HCT116 (cell line): ENCODE data around the gene GABRE. TPM values are rescaled to one million over a fixed set of nuclear protein-coding genes. Genes with fewer than 3 reads are reported as not detected.

ENCODE experiments used
- ATAC-seq: fragments of 200-7000 bp; cut with Tn5 transposase; 2 replicates; pipeline ENCODE4 v1.9.1; 2020; ENCODE audit warnings: mild to moderate bottlenecking, moderate library complexity
- BruUV-seq: library from RNA; stranded (reverse); fragments of 400-500 nt; replicated peaks from 2 replicates; lab custom pipeline; 2021; lab: Mats Ljungman, UMichigan
- CTCF ChIA-PET: fragments of 300-600 bp; sonication (Branson Sonifier 250); formaldehyde crosslinking; loops from one replicate; lab custom pipeline; 2021; ENCODE audit warnings: antibody characterized with exemption; lab: Charles Lee
- POLR2A ChIA-PET: fragments of 300-600, 350-600 bp; sonication (Branson Sonifier 250); formaldehyde crosslinking; loops from one replicate; lab custom pipeline; 2021; ENCODE audit warnings: antibody characterized with exemption; lab: Charles Lee
- RAD21 ChIA-PET, 2 experiments: fragments of 300-600 bp; sonication (Branson Sonifier 250); formaldehyde crosslinking; loops; one replicate each; lab custom pipeline; 2023; ENCODE audit warnings: low total read pairs in 2 of 2; ENCODE audit not compliant: uncharacterized antibody in 2 of 2, unreplicated experiment in 2 of 2, low non-redundant PET in 1 of 2; lab: Charles Lee
- DNase-seq: peaks from one replicate; pipeline ENCODE4 v3.0.0-alpha.2; 2010; ENCODE audit warnings: low read depth, low spot score
- H2AFZ ChIP-seq: fragments of 200-600 bp; shearing (Covaris generic), sonication (generic); 2 replicates; pipeline ENCODE4 v1.6.1; 2017; ENCODE audit warnings: low read depth, mixed run types, mixed read lengths, antibody characterized with exemption, low read length; ENCODE audit not compliant: poor library complexity, severe bottlenecking
- H3K27ac ChIP-seq: 2 replicates; pipeline ENCODE4 v1.5.1; 2012; ENCODE audit warnings: low read depth, low read length
- H3K27me3 ChIP-seq: fragments of 200-600 bp; sonication (generic); 2 replicates; pipeline ENCODE4 v1.6.1; 2016; ENCODE audit warnings: mixed run types, low read length, mixed read lengths; ENCODE audit not compliant: insufficient read depth
- H3K36me3 ChIP-seq, 2 experiments: fragments of 200-500 bp in 1 of 2; fragments of 200-600 bp in 1 of 2; sonication (Bioruptor generic) in 1 of 2; sonication (generic) in 1 of 2; 2 replicates each; pipeline versions ENCODE4 v1.5.1 to v1.6.1; 2014 to 2016; ENCODE audit warnings: low read length in 2 of 2, inconsistent platforms in 1 of 2, mixed read lengths in 1 of 2, mixed run types in 1 of 2; ENCODE audit not compliant: insufficient read depth in 2 of 2, control insufficient read depth in 1 of 2
- H3K4me1 ChIP-seq, 2 experiments: fragments of 200-600 bp in 1 of 2; sonication (generic) in 1 of 2; 2 replicates each; pipeline versions ENCODE4 v1.5.1 to v1.6.1; 2012 to 2017; ENCODE audit warnings: low read length in 2 of 2, inconsistent platforms in 1 of 2, mild to moderate bottlenecking in 1 of 2, mixed read lengths in 1 of 2, mixed run types in 1 of 2, moderate library complexity in 1 of 2; ENCODE audit not compliant: insufficient read depth in 2 of 2, control insufficient read depth in 1 of 2
- H3K4me2 ChIP-seq: fragments of 200-600 bp; sonication (generic); 2 replicates; pipeline ENCODE4 v1.6.1; 2017; ENCODE audit warnings: mixed run types, low read length, mixed read lengths
- H3K4me3 ChIP-seq, 2 experiments: fragments of 200-600 bp in 1 of 2; sonication (generic) in 1 of 2; replicated peaks in 1 of 2; 2 replicates each; pipeline ENCODE4 v1.5.1; 2011 to 2016; ENCODE audit warnings: low read length in 2 of 2, control low read depth in 1 of 2, low read depth in 1 of 2, mild to moderate bottlenecking in 1 of 2, mixed read lengths in 1 of 2, mixed run types in 1 of 2
- H3K79me2 ChIP-seq: fragments of 200-600 bp; sonication (generic); 2 replicates; pipeline ENCODE4 v1.6.1; 2017; ENCODE audit warnings: mild to moderate bottlenecking, mixed run types, low read length, moderate library complexity, mixed read lengths; ENCODE audit not compliant: insufficient read depth
- H3K9ac ChIP-seq: fragments of 200-600 bp; sonication (generic); 2 replicates; pipeline ENCODE4 v1.6.1; 2016; ENCODE audit warnings: low read length, mixed read lengths
- H3K9me2 ChIP-seq: fragments of 200-600 bp; sonication (generic), shearing (Covaris generic); 2 replicates; pipeline ENCODE4 v1.6.1; 2017; ENCODE audit warnings: mixed run types, mild to moderate bottlenecking, moderate library complexity; ENCODE audit not compliant: insufficient read depth
- H3K9me3 ChIP-seq, 2 experiments: fragments of 200-500 bp in 1 of 2; fragments of 200-600 bp in 1 of 2; sonication (Bioruptor generic) in 1 of 2; sonication (generic) in 1 of 2; 2 replicates each; pipeline ENCODE4 v1.6.1; 2014 to 2017; ENCODE audit warnings: low read length in 2 of 2, mixed read lengths in 2 of 2, inconsistent platforms in 1 of 2, low read depth in 1 of 2, mild to moderate bottlenecking in 1 of 2, mixed run types in 1 of 2, moderate library complexity in 1 of 2; ENCODE audit not compliant: control insufficient read depth in 1 of 2, insufficient read depth in 1 of 2
- H4K20me1 ChIP-seq: fragments of 200-600 bp; sonication (generic), shearing (Covaris generic); 2 replicates; pipeline ENCODE4 v1.6.1; 2017; ENCODE audit warnings: mixed run types, mild to moderate bottlenecking, moderate library complexity; ENCODE audit not compliant: insufficient read depth
- CBX3 ChIP-seq: IDR thresholded peaks from 2 replicates; pipeline ENCODE4 v1.6.1; 2012; ENCODE audit warnings: low read depth
- CTCF ChIP-seq, 3 experiments: fragments of 200-600 bp in 1 of 3; sonication (generic) in 1 of 3; IDR thresholded peaks in 2 of 3; conservative IDR thresholded peaks in 1 of 3; 2 replicates each; pipeline ENCODE4 v1.5.1; 2012 to 2017; ENCODE audit warnings: low read depth in 2 of 3, low read length in 2 of 3, antibody characterized with exemption in 1 of 3, borderline replicate concordance in 1 of 3, control low read depth in 1 of 3, mild to moderate bottlenecking in 1 of 3, mixed read lengths in 1 of 3, mixed run types in 1 of 3, moderate library complexity in 1 of 3; ENCODE audit not compliant: insufficient read depth in 1 of 3
- ELF1 ChIP-seq: IDR thresholded peaks from 2 replicates; pipeline ENCODE4 v1.6.1; 2012; ENCODE audit warnings: low read depth, borderline replicate concordance
- EZH2phosphoT487 ChIP-seq: fragments of 200-600 bp; IDR thresholded peaks from 2 replicates; pipeline ENCODE4 v1.6.1; 2018; ENCODE audit warnings: antibody characterized with exemption, borderline replicate concordance
- FOSL1 ChIP-seq: IDR thresholded peaks from 2 replicates; pipeline ENCODE4 v1.6.1; 2012; ENCODE audit warnings: low read depth
- POLR2A ChIP-seq: IDR thresholded peaks from 2 replicates; pipeline ENCODE4 v1.7.0; 2011; ENCODE audit warnings: borderline replicate concordance; ENCODE audit not compliant: insufficient read depth, insufficient read length; ENCODE audit errors: extremely low read depth
- POLR2AphosphoS5 ChIP-seq: IDR thresholded peaks from 2 replicates; pipeline ENCODE4 v1.6.1; 2011; ENCODE audit warnings: mild to moderate bottlenecking, low read depth, low read length, moderate library complexity
- RAD21 ChIP-seq: IDR thresholded peaks from 2 replicates; pipeline ENCODE4 v1.6.1; 2012; ENCODE audit warnings: low read depth, mild to moderate bottlenecking
- SIN3A ChIP-seq: IDR thresholded peaks from 2 replicates; pipeline ENCODE4 v1.6.1; 2012; ENCODE audit warnings: low read depth
- SP1 ChIP-seq: IDR thresholded peaks from 2 replicates; pipeline ENCODE4 v1.6.1; 2012; ENCODE audit warnings: low read depth
- SRF ChIP-seq: IDR thresholded peaks from 2 replicates; pipeline ENCODE4 v1.6.1; 2012; ENCODE audit warnings: low read depth
- TCF7L2 ChIP-seq: IDR thresholded peaks from 2 replicates; pipeline ENCODE4 v1.7.0; 2011; ENCODE audit warnings: borderline replicate concordance, inconsistent platforms; ENCODE audit not compliant: insufficient read depth, insufficient read length; ENCODE audit errors: extremely low read depth
- YY1 ChIP-seq: IDR thresholded peaks from 2 replicates; pipeline ENCODE4 v1.6.1; 2011; ENCODE audit warnings: low read length, low read depth, moderate library complexity, mild to moderate bottlenecking; ENCODE audit not compliant: insufficient replicate concordance; ENCODE audit errors: extremely low read depth
- ZBTB33 ChIP-seq: IDR thresholded peaks from 2 replicates; pipeline ENCODE4 v1.6.1; 2011; ENCODE audit warnings: mild to moderate bottlenecking, low read length, moderate library complexity; ENCODE audit not compliant: insufficient replicate concordance; ENCODE audit errors: extremely low read depth
- ZNF274 ChIP-seq: fragments of 200-500 bp; sonication (Bioruptor generic); IDR thresholded peaks from 2 replicates; pipeline ENCODE4 v1.6.1; 2014; ENCODE audit warnings: mild to moderate bottlenecking, low read depth, low read length, inconsistent platforms
- intact Hi-C: fragments of 100-400 bp; cut with micrococcal nuclease; formaldehyde crosslinking; loops from 2 replicates; pipeline ENCODE4 v1.10.0; 2022
- total RNA-seq: library from RNA; stranded (reverse); gene quantifications from one replicate; pipeline ENCODE4 v1.2.1, GENCODE V29; 2021; ENCODE audit not compliant: unreplicated experiment
- TF ChIP-seq, protein P1 (sequence below): IDR thresholded peaks from 2 replicates; pipeline ENCODE4 v1.6.1; 2012; ENCODE audit warnings: low read depth
- TF ChIP-seq, protein P2 (sequence below): IDR thresholded peaks from 2 replicates; pipeline ENCODE4 v1.6.1; 2012

The GABRE gene
- total RNA-seq, 1 experiment from 2014 or later: 3.9 TPM

GRCh38 chrX:151984902-151985301 lies 10.4 kb upstream of the GABRE start:
- no TSS peak for BruUV-seq
- TF ChIP-seq, protein P1, sequence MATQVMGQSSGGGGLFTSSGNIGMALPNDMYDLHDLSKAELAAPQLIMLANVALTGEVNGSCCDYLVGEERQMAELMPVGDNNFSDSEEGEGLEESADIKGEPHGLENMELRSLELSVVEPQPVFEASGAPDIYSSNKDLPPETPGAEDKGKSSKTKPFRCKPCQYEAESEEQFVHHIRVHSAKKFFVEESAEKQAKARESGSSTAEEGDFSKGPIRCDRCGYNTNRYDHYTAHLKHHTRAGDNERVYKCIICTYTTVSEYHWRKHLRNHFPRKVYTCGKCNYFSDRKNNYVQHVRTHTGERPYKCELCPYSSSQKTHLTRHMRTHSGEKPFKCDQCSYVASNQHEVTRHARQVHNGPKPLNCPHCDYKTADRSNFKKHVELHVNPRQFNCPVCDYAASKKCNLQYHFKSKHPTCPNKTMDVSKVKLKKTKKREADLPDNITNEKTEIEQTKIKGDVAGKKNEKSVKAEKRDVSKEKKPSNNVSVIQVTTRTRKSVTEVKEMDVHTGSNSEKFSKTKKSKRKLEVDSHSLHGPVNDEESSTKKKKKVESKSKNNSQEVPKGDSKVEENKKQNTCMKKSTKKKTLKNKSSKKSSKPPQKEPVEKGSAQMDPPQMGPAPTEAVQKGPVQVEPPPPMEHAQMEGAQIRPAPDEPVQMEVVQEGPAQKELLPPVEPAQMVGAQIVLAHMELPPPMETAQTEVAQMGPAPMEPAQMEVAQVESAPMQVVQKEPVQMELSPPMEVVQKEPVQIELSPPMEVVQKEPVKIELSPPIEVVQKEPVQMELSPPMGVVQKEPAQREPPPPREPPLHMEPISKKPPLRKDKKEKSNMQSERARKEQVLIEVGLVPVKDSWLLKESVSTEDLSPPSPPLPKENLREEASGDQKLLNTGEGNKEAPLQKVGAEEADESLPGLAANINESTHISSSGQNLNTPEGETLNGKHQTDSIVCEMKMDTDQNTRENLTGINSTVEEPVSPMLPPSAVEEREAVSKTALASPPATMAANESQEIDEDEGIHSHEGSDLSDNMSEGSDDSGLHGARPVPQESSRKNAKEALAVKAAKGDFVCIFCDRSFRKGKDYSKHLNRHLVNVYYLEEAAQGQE: no peak
- no peak for TF ChIP-seq CBX3
- TF ChIP-seq SP1: no peak
- TF ChIP-seq RAD21: no peak
- TF ChIP-seq SRF: no peak
- TF ChIP-seq TCF7L2: no peak
- no peak for TF ChIP-seq FOSL1
- no peak for TF ChIP-seq SIN3A
- TF ChIP-seq ZNF274: no peak
- no peak for TF ChIP-seq ELF1
- TF ChIP-seq CTCF (IDR thresholded peaks at IDR 0.05 in 2 of 3, conservative IDR thresholded peaks at IDR 0.05 in 1 of 3; ENCODE audit: borderline replicate concordance in 1 of 3, insufficient read depth in 1 of 3, low read depth in 2 of 3, low read length in 2 of 3): no peak
- TF ChIP-seq POLR2AphosphoS5: no peak
- no peak for TF ChIP-seq YY1
- TF ChIP-seq POLR2A: no peak
- no peak for TF ChIP-seq EZH2phosphoT487
- TF ChIP-seq, protein P2, sequence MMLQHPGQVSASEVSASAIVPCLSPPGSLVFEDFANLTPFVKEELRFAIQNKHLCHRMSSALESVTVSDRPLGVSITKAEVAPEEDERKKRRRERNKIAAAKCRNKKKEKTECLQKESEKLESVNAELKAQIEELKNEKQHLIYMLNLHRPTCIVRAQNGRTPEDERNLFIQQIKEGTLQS: no peak
- no peak for TF ChIP-seq ZBTB33
- TF ChIP-seq, all 23 proteins: peak for 0
- Histone ChIP-seq H3K4me2 (peak overlapping the region; percentile 43), H3K4me1 (peaks cover 2 to 49% of the 10 kb centered on the region in 2 experiments; a peak in 3 of 4 replicates), H3K27ac (no peak overlapping the region), H2AFZ (no peak overlapping the region), H3K9ac (no peak overlapping the region), H3K9me2 (no peaks in the 10 kb centered on the region), H4K20me1 (no peaks in the 10 kb centered on the region), H3K4me3 (no peak overlapping the region), H3K9me3 (no peaks in the 10 kb centered on the region), H3K79me2 (no peaks in the 10 kb centered on the region), H3K36me3 (no peaks in the 10 kb centered on the region), H3K27me3 (no peaks in the 10 kb centered on the region)
- ATAC-seq (no peak), DNase-seq (no peak)
- POLR2A ChIA-PET: interaction anchor here (1.5 kb wide), 1 partner anchor 11 kb away, joined by 7 read pairs; the partner anchor contains the start of gene GABRE
- intact Hi-C loops: no loop called here
- CTCF ChIA-PET: no interaction called here
- RAD21 ChIA-PET: no interaction called here
